Fibroblast of mammary gland (primary cell): Measurements from ENCODE around the gene DEFB129.
"Not testable (repeated sequence)": the region's sequence is repeated elsewhere in the genome, so short reads cannot be mapped to it uniquely, and the experiment has no call there.

Experiments used
- DNase-seq: peaks from one replicate; pipeline ENCODE4 v3.0.0-alpha.2; 2010; ENCODE audit warnings: low read depth
- H3K4me3 ChIP-seq: 2 replicates; pipeline ENCODE4 v1.5.1; 2011; ENCODE audit warnings: low read depth, mild to moderate bottlenecking, low read length, moderate library complexity; ENCODE audit not compliant: control insufficient read depth
- TF ChIP-seq, protein P1 (sequence below): conservative IDR thresholded peaks from 2 replicates; pipeline ENCODE4 v1.5.1; 2011; ENCODE audit warnings: low read depth, low read length, inconsistent platforms; ENCODE audit not compliant: control insufficient read depth, insufficient read depth

The DEFB129 gene, protein sequence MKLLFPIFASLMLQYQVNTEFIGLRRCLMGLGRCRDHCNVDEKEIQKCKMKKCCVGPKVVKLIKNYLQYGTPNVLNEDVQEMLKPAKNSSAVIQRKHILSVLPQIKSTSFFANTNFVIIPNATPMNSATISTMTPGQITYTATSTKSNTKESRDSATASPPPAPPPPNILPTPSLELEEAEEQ

DNA sequence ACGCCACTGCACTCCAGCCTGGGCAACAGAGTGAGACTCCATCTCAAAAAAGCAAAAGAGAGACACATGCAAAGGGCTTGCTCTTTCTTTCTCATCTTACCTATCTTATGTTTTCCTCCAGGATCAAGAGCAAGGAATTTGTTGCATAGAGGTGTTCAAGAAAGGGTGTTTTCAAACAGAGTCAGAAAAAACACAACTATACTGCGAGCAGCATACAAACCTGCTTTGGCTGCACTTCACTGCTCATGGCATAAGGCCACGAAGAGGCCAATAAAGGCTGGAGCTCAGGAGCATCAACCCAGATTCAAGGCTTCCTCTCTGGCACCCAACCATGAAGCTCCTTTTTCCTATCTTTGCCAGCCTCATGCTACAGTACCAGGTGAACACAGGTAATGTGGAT, at the start of gene DEFB129:
TSS of gene DEFB129 (plus strand) at position 301 of the 400 bp plus-strand sequence. CDS start at position 332, 31 bp downstream.
- no peak within 1 kb of the TSS for H3K4me3 ChIP-seq
- TF ChIP-seq, protein P1, sequence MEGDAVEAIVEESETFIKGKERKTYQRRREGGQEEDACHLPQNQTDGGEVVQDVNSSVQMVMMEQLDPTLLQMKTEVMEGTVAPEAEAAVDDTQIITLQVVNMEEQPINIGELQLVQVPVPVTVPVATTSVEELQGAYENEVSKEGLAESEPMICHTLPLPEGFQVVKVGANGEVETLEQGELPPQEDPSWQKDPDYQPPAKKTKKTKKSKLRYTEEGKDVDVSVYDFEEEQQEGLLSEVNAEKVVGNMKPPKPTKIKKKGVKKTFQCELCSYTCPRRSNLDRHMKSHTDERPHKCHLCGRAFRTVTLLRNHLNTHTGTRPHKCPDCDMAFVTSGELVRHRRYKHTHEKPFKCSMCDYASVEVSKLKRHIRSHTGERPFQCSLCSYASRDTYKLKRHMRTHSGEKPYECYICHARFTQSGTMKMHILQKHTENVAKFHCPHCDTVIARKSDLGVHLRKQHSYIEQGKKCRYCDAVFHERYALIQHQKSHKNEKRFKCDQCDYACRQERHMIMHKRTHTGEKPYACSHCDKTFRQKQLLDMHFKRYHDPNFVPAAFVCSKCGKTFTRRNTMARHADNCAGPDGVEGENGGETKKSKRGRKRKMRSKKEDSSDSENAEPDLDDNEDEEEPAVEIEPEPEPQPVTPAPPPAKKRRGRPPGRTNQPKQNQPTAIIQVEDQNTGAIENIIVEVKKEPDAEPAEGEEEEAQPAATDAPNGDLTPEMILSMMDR, result no peak
- DNase-seq, result no peak

DNA sequence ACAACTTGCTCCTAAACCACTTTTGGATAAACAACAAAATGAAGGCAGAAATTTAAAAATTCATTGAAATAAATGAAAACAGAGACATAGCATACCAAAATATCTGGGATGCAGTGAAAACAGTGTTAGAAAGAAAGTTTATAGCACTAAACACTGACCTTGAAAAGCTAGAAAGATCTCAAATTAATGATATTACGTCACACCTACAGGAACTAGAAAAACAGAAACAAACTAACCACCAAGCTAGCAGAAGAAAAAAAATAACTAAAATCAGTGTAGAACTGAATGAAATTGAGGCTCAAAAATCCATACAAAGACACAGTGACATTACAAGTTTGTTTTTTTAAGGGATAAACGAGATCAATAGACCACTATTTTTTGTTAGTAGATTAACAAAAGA, 42.8 kb upstream of the DEFB129 start:
- H3K4me3 ChIP-seq, result no peak overlapping the region
- TF ChIP-seq, protein P1, result no peak
- no peak for DNase-seq

DNA sequence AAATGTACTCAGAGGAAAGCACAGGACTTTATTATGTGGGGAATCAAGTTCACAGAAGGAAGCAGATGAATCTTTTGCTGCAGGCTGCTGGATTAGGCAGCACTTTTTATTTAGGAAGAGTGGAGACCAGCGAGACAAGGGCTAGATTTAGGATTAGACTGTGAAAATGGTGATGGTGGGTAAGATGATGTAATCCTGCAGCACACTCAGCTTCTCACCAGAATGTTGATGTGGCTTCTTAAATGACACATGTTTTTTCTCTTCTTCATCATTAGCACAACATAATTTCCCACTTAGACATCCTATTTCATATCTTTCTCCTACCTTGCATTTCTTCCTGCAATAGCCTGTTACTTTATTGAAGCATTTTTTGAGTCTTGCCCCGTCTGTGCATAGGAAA, 39.3 kb upstream of the DEFB129 start:
- DNase-seq, result no peak
- TF ChIP-seq, protein P1, result no peak

DNA sequence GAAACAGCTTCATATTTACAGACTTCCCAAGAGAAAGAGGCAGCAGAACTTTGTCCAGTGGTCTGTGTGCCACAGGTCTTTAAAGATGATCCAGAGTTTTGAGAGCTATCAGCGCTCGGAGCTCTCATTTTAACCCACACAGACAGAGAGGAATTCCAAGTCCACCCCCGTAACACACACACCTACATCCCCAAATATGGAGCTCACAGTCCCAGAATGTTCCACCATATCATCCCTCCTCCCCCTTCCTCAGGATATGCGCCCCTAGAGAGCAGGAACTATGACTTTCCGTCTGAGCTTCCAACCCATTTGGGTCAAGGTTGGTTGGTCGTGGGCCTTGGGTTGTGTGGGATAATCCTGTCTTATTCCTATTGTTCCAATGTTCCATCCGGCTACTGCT, 37.4 kb upstream of the DEFB129 start, which contains the start of gene DEFB128:
TSS of gene DEFB128 (minus strand) at position 101 of the 400 bp plus-strand sequence. CDS start at position 13, 88 bp downstream.
- H3K4me3 ChIP-seq, result no peak within 1 kb of the TSS
- no peak for DNase-seq
- TF ChIP-seq, protein P1, result no peak

More for the DNA sequence above, 39.3 kb upstream of the DEFB129 start:
- no peak overlapping the region for H3K4me3 ChIP-seq

DNA sequence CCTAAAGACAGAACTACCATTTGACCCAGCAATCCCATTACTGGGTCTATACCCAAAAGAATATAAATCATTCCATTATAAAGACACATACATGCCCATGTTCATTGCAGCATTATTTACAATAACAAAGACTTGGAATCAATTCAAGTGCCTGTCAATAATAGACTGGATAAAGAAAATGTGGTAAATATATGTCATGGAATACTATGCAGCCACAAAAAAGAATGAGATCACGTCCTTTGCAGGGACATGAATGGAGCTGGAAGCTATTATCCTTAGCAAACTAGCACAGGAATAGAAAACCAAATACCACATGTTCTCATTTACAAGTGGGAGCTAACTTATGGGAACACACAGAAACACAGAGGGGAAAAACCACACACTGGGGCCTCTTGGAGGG, 28.8 kb upstream of the DEFB129 start:
- H3K4me3 ChIP-seq, result no peak overlapping the region
- no peak for DNase-seq
- TF ChIP-seq, protein P1, result no peak

DNA sequence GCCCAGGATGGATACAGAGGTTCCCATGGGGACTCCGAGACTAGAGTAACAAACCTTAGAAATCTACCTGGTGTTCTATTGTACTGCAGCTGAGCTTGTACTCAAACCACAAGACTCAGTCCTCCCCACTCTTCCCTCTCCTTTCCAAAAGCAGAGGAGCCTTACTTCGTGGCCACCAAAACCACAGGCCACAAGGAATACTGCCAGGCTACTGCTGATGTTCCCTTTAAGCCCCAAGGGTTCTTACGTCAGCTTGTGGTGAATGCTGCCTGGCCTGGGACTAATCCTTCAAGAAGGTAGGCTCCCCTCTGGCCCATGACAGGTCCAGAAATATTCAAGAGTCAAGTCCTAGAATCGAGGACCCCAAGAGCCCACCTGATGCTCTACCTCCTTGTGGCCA, 27.1 kb upstream of the DEFB129 start:
- DNase-seq, result no peak
- TF ChIP-seq, protein P1, result no peak
- no peak overlapping the region for H3K4me3 ChIP-seq

DNA sequence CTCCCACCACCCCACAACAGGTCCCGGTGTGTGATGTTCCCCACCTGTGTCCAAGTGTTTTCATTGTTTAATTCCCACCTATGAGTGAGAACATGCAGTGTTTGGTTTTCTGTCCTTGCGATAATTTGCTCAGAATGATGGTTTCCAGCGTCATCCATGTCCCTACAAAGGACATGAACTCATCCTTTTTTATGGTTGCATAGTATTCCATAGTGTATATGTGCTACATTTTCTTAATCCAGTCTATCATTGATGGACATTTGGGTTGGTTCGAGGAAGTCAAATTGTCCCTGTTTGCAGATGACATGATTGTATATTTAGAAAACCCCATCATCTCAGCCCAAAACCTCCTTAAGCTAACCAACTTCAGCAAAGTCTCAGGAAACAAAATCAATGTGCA, 23.4 kb upstream of the DEFB129 start:
- H3K4me3 ChIP-seq, DNase-seq: not testable (repeated sequence)
